GM21717 (cell line): Measurements from ENCODE around the gene MADCAM1.
"Not testable (repeated sequence)": the region's sequence is repeated elsewhere in the genome, so short reads cannot be mapped to it uniquely, and the experiment has no call there.

Source experiments
- ATAC-seq: cut with Tn5 transposase; IDR thresholded peaks from one replicate; pipeline ENCODE4 v1.9.1; 2021; ENCODE audit warnings: mild to moderate bottlenecking, moderate library complexity; ENCODE audit not compliant: unreplicated experiment

The MADCAM1 gene

GRCh38 chr19:496112-496665 lies at the start of gene MADCAM1:
Gene MADCAM1, plus strand, starts transcription at chr19:496486. Its CDS starts 14 bp downstream, at chr19:496500.
- ATAC-seq: no peak

- ATAC-seq: no peak
Observed at GRCh38 chr19:447064-447426, 49.2 kb upstream of the MADCAM1 start.

GRCh38 chr19:447816-448560 lies 48.3 kb upstream of the MADCAM1 start:
- ATAC-seq: no peak

GRCh38 chr19:449916-450315 lies 46.4 kb upstream of the MADCAM1 start:
- no peak for ATAC-seq

- ATAC-seq: not testable (repeated sequence)
Observed at GRCh38 chr19:450912-451481, 45.3 kb upstream of the MADCAM1 start.

- ATAC-seq: no peak
Observed at GRCh38 chr19:452829-453228, 43.5 kb upstream of the MADCAM1 start.

- no peak for ATAC-seq
Observed at GRCh38 chr19:453606-454005, 42.7 kb upstream of the MADCAM1 start.

GRCh38 chr19:455031-455705 lies 41.1 kb upstream of the MADCAM1 start:
- ATAC-seq: no peak

GRCh38 chr19:455851-456546 lies 40.3 kb upstream of the MADCAM1 start:
- ATAC-seq: no peak

- ATAC-seq: no peak
Observed at GRCh38 chr19:456547-457110, 39.7 kb upstream of the MADCAM1 start.

GRCh38 chr19:457636-458035 lies 38.6 kb upstream of the MADCAM1 start:
- no peak for ATAC-seq

GRCh38 chr19:458091-459042 lies 37.9 kb upstream of the MADCAM1 start:
- no peak for ATAC-seq

GRCh38 chr19:459724-460511 lies 36.4 kb upstream of the MADCAM1 start:
- no peak for ATAC-seq

- no peak for ATAC-seq
Observed at GRCh38 chr19:460877-461720, 35.2 kb upstream of the MADCAM1 start, which contains the start of gene SHC2. Gene SHC2, minus strand, starts transcription at chr19:461033. Its CDS starts 37 bp downstream, at chr19:460996.

- no peak for ATAC-seq
Observed at GRCh38 chr19:461721-462551, 34.4 kb upstream of the MADCAM1 start.

- no peak for ATAC-seq
Observed at GRCh38 chr19:463483-464207, 32.6 kb upstream of the MADCAM1 start.

- ATAC-seq: no peak
Observed at GRCh38 chr19:464208-464545, 32.1 kb upstream of the MADCAM1 start.
